ENCODE results near the gene SETX.
A peak's percentile ranks its signal among the peaks of the same experiment; 100 is the strongest.

Gene SETX

DNA sequence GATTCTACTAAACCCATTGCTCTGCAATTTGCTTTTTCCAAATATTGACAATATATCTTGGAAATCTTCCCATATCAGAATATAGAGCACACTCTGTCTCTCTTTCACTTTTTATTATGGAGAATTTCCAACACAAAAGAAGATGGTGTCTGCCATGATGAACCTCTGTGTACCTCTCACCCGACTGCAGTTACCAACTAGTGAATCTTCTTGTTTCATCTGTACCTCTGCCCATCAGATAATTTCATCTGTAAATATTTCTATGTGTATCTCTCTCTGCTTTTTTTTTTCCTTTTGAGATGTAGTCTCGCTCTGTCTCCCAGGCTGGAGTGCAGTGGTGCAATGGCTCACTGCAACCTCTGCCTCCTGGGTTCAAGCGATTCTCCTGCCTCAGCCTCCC, 130.1 kb downstream of the SETX start:
- TF ChIP-seq CTCF (conservative IDR thresholded peaks at IDR 0.05), result no peak
- H3K27ac ChIP-seq, result peak overlapping the region; percentile 95

DNA sequence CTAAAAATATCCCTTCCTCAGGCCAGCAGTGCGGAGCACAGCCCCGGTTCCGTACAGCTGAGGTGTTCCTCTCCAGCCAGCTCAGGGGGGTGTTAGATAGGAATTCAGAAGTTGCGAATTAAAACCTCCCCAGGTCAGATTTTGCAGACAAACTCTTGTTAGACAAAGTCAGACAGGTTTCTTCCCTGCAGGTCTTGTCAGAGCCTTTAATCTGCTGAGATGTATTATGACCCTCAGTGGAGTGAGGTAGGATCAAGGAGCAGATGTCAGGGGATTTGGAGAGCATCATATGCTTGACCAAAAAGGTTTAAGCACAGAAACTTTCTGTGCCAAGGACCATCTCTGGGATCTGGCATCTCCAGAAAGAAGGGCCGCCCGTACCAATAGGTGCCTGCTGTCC, 132.8 kb downstream of the SETX start:
- H3K27ac ChIP-seq, result peak overlapping the region; percentile 95
- no peak for TF ChIP-seq CTCF (conservative IDR thresholded peaks at IDR 0.05)

GRCh38 chr9:132218208-132218607, 136.6 kb downstream of the SETX start:
- no peak overlapping the region for H3K27ac ChIP-seq
- TF ChIP-seq CTCF (conservative IDR thresholded peaks at IDR 0.05), result no peak

GRCh38 chr9:132216861-132217619, 137.7 kb downstream of the SETX start:
- no peak for TF ChIP-seq CTCF (conservative IDR thresholded peaks at IDR 0.05)

DNA sequence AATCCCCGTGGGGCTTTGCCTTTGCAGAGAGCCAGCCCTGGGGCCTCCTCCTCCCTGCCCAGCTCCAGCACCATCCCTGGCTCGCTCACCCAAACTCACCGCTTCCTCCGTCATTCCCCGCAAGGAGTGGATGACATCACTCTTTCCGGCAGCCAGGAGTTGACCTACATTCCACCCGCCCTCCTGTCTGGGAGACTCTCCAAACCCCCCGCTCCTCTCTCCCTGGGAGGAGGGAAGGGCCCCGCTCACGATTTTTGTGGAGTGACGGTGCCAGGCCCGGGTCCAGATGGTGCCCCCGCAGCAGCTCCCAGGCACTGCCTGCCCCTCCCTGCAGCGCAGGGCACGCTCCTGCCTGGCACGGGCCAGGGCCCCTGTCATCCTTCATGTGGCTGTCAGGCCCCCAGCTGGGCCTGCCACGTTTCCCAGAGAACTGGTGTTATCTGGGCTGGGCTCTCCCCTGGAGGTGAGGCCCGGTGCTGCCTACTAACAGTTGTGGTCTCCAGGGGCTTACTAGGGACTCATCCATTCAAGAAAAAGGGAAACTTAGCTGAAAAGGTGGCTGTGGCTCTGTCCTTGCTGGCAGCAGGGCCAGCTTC, 140.7 kb downstream of the SETX start:
- TF ChIP-seq CTCF (conservative IDR thresholded peaks at IDR 0.05), result no peak
- no peak overlapping the region for H3K27ac ChIP-seq

More at GRCh38 chr9:132216861-132217619, 137.7 kb downstream of the SETX start:
- H3K27ac ChIP-seq, result no peak overlapping the region

- no peak overlapping the region for H3K27ac ChIP-seq
- no peak for TF ChIP-seq CTCF (conservative IDR thresholded peaks at IDR 0.05)
Observed at GRCh38 chr9:132211570-132211969, 143.2 kb downstream of the SETX start.
